Measurements from ENCODE around the gene ACTR3C.
"Not testable (repeated sequence)": the region's sequence is repeated elsewhere in the genome, so short reads cannot be mapped to it uniquely, and the experiment has no call there.

DNA sequence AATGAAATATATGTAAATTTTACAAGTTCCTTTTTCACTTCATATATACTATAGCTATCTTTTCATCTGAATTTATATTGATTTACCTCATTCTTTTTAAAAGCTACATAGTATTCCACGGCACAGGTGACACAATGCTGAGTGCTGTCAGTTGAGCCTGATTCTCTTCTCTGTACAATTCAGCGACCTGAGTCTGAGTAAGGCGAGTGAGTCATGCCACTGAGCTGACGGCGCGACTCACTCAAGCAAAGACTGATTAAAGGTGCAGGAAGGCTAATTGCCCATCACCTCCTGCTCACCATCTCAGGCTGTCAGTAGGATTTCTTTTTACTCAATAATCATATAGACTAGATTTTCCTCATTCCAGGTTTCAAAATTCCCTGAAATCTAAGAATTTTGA lies 39.7 kb downstream of the ACTR3C start:
- TF ChIP-seq, protein P1, sequence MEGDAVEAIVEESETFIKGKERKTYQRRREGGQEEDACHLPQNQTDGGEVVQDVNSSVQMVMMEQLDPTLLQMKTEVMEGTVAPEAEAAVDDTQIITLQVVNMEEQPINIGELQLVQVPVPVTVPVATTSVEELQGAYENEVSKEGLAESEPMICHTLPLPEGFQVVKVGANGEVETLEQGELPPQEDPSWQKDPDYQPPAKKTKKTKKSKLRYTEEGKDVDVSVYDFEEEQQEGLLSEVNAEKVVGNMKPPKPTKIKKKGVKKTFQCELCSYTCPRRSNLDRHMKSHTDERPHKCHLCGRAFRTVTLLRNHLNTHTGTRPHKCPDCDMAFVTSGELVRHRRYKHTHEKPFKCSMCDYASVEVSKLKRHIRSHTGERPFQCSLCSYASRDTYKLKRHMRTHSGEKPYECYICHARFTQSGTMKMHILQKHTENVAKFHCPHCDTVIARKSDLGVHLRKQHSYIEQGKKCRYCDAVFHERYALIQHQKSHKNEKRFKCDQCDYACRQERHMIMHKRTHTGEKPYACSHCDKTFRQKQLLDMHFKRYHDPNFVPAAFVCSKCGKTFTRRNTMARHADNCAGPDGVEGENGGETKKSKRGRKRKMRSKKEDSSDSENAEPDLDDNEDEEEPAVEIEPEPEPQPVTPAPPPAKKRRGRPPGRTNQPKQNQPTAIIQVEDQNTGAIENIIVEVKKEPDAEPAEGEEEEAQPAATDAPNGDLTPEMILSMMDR (conservative IDR thresholded peaks at IDR 0.05; ENCODE audit: low read depth in 2 of 2): not testable (repeated sequence)
- not testable (repeated sequence) for TF ChIP-seq CREB1 (CRISPR knock-in tag; IDR thresholded peaks at IDR 0.05; ENCODE audit: low read depth); EZH2 (IDR thresholded peaks at IDR 0.05; ENCODE audit: low read depth, unreplicated experiment); EZH2phosphoT487 (IDR thresholded peaks at IDR 0.05; ENCODE audit: unreplicated experiment)
- TF ChIP-seq, protein P2, sequence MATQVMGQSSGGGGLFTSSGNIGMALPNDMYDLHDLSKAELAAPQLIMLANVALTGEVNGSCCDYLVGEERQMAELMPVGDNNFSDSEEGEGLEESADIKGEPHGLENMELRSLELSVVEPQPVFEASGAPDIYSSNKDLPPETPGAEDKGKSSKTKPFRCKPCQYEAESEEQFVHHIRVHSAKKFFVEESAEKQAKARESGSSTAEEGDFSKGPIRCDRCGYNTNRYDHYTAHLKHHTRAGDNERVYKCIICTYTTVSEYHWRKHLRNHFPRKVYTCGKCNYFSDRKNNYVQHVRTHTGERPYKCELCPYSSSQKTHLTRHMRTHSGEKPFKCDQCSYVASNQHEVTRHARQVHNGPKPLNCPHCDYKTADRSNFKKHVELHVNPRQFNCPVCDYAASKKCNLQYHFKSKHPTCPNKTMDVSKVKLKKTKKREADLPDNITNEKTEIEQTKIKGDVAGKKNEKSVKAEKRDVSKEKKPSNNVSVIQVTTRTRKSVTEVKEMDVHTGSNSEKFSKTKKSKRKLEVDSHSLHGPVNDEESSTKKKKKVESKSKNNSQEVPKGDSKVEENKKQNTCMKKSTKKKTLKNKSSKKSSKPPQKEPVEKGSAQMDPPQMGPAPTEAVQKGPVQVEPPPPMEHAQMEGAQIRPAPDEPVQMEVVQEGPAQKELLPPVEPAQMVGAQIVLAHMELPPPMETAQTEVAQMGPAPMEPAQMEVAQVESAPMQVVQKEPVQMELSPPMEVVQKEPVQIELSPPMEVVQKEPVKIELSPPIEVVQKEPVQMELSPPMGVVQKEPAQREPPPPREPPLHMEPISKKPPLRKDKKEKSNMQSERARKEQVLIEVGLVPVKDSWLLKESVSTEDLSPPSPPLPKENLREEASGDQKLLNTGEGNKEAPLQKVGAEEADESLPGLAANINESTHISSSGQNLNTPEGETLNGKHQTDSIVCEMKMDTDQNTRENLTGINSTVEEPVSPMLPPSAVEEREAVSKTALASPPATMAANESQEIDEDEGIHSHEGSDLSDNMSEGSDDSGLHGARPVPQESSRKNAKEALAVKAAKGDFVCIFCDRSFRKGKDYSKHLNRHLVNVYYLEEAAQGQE (IDR thresholded peaks at IDR 0.05; ENCODE audit: unreplicated experiment): not testable (repeated sequence)
